Transverse colon (tissue), 4 donors: Measurements from ENCODE around the gene KLHL36. TPM values are rescaled to one million over a fixed set of nuclear protein-coding genes. Genes with fewer than 3 reads are reported as not detected.

Source experiments
- DNase-seq: peaks from one replicate; pipeline ENCODE4 v3.0.0-alpha.2; 2019
- H3K27ac ChIP-seq, 4 donors: fragments of 200-600 bp; sonication (generic); 2 replicates each; pipeline ENCODE4 v1.5.1; 2016 to 2018; ENCODE audit warnings: inconsistent platforms in 4 of 4
- H3K27me3 ChIP-seq: fragments of 200-600 bp; sonication (generic); 2 replicates; pipeline ENCODE4 v1.5.1; 2017; ENCODE audit warnings: inconsistent platforms
- H3K36me3 ChIP-seq, 4 donors: fragments of 200-600 bp; sonication (generic); 2 replicates each; pipeline ENCODE4 v1.5.1; 2017 to 2019; ENCODE audit warnings: inconsistent platforms in 4 of 4
- H3K4me1 ChIP-seq, 4 donors: fragments of 200-600 bp; sonication (generic); 2 replicates each; pipeline ENCODE4 v1.5.1; 2017 to 2020; ENCODE audit warnings: inconsistent platforms in 4 of 4
- H3K4me3 ChIP-seq, 4 donors: fragments of 200-600 bp; sonication (generic); 1 replicate in 1 of 4; 2 replicates in 3 of 4; pipeline versions ENCODE4 v1.5.1 to v1.6.1; 2017 to 2019; ENCODE audit warnings: inconsistent platforms in 4 of 4
- H3K9me3 ChIP-seq, 2 donors: fragments of 200-600 bp; sonication (generic); 2 replicates each; pipeline ENCODE4 v1.5.1; 2017 to 2019; ENCODE audit warnings: inconsistent platforms in 2 of 2
- CTCF ChIP-seq, 5 experiments: fragments of 200-600 bp in 3 of 5; fragments of 450-650 bp in 2 of 5; sonication (generic) in 3 of 5; IDR thresholded peaks; 1 replicate in 2 of 5; 2 replicates in 3 of 5; pipeline ENCODE4 v1.5.1; 2016 to 2017; ENCODE audit warnings: antibody characterized with exemption in 5 of 5, inconsistent platforms in 3 of 5, mild to moderate bottlenecking in 2 of 5, moderate library complexity in 1 of 5
- EP300 ChIP-seq: sonication (generic); formaldehyde crosslinking; IDR thresholded peaks from one replicate; pipeline ENCODE4 v1.6.1; 2017; ENCODE audit warnings: antibody characterized with exemption, low read depth
- POLR2A ChIP-seq: fragments of 450-650 bp; IDR thresholded peaks from one replicate; pipeline ENCODE4 v1.6.1; 2016; ENCODE audit warnings: antibody characterized with exemption, mild to moderate bottlenecking, moderate library complexity
- POLR2AphosphoS5 ChIP-seq, 3 donors: sonication (generic); formaldehyde crosslinking; IDR thresholded peaks; one replicate each; pipeline ENCODE4 v1.6.1; 2016; ENCODE audit warnings: antibody characterized with exemption in 3 of 3
- WGBS, 2 donors: methylation state at CpG; one replicate each; pipeline ENCODE4 v1.1.5; 2018; ENCODE audit warnings: low coverage in 1 of 2; 5-methylcytosine and 5-hydroxymethylcytosine counted together
- in situ Hi-C, 4 donors: fragments of 200-750 bp; cut with MboI; loops; one replicate each; pipeline versions ENCODE4 v1.15.0 to v1.15.1; 2017; ENCODE audit warnings: low sequenced_read_pairs in 3 of 4, low pct_ligation_motif_present in 1 of 4, low pct_unique_long_range_greater_than_20kb in 1 of 4
- intact Hi-C: fragments of 100-400 bp; cut with DNase I; formaldehyde crosslinking; loops from one replicate; pipeline ENCODE4 v1.15.1; 2023; ENCODE audit warnings: low total_unique reads
- total RNA-seq, 4 donors: library from RNA; depleted of rRNA; stranded (reverse); fragments of >200 nt; gene quantifications; one replicate each; pipeline ENCODE4 v1.1.0, GENCODE V29; 2016

KLHL36 gene
- total RNA-seq, 4 donors from 2014 or later, result 38.0 to 75.5 (median 66.7) TPM

DNA sequence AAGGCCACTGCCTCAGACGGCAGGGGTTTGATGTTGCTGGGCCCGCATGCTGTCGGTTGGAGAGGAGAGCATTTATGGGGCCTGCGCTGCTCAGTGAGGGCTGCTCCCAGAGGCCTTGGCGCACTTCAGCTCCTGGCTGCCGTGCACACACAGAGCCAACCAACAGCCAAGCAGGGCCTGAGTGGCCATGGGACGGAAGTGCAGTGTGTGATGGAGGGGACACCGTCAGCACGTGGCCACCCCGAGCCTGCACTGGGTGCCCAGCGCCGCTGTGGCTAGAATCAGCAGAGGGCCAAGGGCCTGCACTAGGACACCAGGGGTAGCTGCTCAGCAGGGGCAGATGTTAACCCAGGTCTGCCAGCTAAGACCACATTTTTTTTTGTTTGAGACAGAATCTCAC, 21.8 kb downstream of the KLHL36 start:
- no peak overlapping the region for H3K4me3 ChIP-seq
- no peaks in the 10 kb centered on the region for H3K9me3 ChIP-seq
- WGBS, 2 donors, result 91 to 92% methylated on average over 2 to 10 of the region's 12 CpGs
- no peaks in the 10 kb centered on the region for H3K27me3 ChIP-seq
- DNase-seq, result no peak
- intact Hi-C loops (loop anchor here (5.0 to 10.0 kb wide), 2 partner anchors 57 to 295 kb away; no protein-coding TSS in a partner anchor), in situ Hi-C loops (no loop called here)
- no peak overlapping the region for H3K27ac ChIP-seq
- no peak for TF ChIP-seq EP300
- TF ChIP-seq CTCF (IDR thresholded peaks at IDR 0.05), result no peak
- no peak for TF ChIP-seq POLR2A
- TF ChIP-seq POLR2AphosphoS5 (IDR thresholded peaks at IDR 0.05), result no peak
- H3K4me1 ChIP-seq, result peaks cover 0 to 3% (median under 1%) of the 10 kb centered on the region in 4 donors
- no peaks in the 10 kb centered on the region for H3K36me3 ChIP-seq

DNA sequence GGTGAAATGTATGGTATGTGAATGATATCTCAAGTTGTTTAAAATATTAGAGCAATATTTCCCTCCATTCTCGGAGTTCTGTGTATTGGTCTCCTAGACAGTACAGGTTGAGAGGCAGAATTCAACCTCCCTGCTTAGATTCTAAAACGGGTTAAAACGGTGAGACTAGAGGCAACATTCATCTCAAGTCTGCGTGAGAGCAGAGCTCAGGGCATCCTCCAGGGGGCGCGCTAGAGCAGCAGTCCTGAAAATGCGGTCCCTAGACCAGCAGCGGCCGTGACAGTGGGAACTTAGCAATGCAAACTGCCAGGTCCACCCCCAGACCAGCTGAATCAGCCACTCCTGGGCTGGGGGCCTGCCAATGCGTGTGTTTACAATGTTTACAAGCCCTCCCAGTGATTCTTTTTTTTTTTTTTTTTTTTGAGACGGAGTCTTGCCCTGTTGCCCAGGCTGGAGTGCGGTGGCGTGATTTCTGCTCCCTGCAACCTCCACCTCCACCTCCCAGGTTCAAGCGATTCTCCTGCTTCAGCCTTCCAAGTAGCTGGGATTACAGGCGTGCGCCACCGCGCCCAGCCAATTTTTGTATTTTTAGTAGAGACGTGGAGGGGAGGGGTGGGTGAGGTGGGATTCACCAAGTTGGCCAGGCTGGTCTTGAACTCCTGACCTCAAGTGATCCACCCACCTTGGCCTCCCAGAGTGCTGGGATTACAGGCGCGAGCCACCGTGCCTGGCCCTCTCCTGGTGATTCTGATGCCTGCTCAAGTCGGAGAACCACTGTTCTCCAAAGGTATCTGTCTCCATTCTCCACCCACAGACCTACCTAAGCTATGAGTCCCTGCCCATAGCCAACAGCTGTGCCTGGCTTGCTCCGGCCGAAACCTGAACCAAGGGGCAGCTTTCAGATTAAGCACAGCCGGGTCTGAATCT, 24.2 kb downstream of the KLHL36 start:
- DNase-seq, result peak; percentile 83
- Histone ChIP-seq H3K27ac (no peak overlapping the region), H3K9me3 (no peaks in the 10 kb centered on the region), H3K4me1 (peaks cover 0 to 3% (median 0%) of the 10 kb centered on the region in 4 donors), H3K4me3 (no peak overlapping the region), H3K36me3 (no peaks in the 10 kb centered on the region), H3K27me3 (no peaks in the 10 kb centered on the region)
- 40 to 54% methylated on average over 4 to 26 of the region's 26 CpGs for WGBS, 2 donors
- TF ChIP-seq EP300 (no peak), POLR2AphosphoS5 (IDR thresholded peaks at IDR 0.05) (no peak), CTCF (IDR thresholded peaks at IDR 0.05) (peak; percentile 90 to 96 (median 94))
- intact Hi-C loops (loop anchor here (5.0 to 10.0 kb wide), 2 partner anchors 55 to 292 kb away; no protein-coding TSS in a partner anchor), in situ Hi-C loops (no loop called here)

GRCh38 chr16:84673203-84673535, 24.9 kb downstream of the KLHL36 start:
- Histone ChIP-seq H3K9me3 (no peaks in the 10 kb centered on the region), H3K4me3 (no peak overlapping the region), H3K27me3 (no peaks in the 10 kb centered on the region), H3K27ac (no peak overlapping the region), H3K36me3 (no peaks in the 10 kb centered on the region), H3K4me1 (peaks cover 0 to 3% (median 0%) of the 10 kb centered on the region in 4 donors)
- DNase-seq, result no peak
- intact Hi-C loops, result loop anchor here (5.0 to 10.0 kb wide), 2 partner anchors 54 to 292 kb away; no protein-coding TSS in a partner anchor
- no peak for TF ChIP-seq POLR2A
- no peak for TF ChIP-seq EP300
- TF ChIP-seq CTCF (IDR thresholded peaks at IDR 0.05), result no peak
- no peak for TF ChIP-seq POLR2AphosphoS5 (IDR thresholded peaks at IDR 0.05)
- WGBS, 2 donors, result 92% methylated on average over 3 of the region's 3 CpGs; no CpG with 5 or more reads in 1 of the 2 donors
- in situ Hi-C loops, result no loop called here

DNA sequence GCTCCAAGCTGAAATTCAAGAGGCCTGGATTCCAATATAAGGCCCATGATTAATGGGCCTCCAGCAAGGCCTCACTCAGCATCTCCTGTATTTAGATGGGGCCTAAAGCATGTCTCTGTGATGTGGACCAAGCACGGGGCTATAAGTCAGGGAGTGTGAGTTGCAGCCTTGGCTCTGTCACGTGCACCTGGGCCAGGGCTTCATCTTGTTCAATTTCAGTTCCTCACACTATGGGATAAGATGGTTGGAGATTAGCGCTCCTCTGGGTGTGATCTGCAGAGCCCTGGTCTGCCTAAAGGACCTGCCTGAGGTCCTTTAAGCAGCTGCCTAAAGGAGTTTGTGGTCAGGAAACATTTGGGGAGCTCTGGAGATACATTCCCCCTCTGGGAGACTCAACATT, 25.2 kb downstream of the KLHL36 start:
- Histone ChIP-seq H3K27me3 (no peaks in the 10 kb centered on the region), H3K4me3 (no peak overlapping the region), H3K9me3 (no peaks in the 10 kb centered on the region), H3K27ac (no peak overlapping the region), H3K4me1 (peaks cover 0 to 3% (median 0%) of the 10 kb centered on the region in 4 donors), H3K36me3 (no peaks in the 10 kb centered on the region)
- in situ Hi-C loops (no loop called here), intact Hi-C loops (loop anchor here (5.0 to 10.0 kb wide), 2 partner anchors 54 to 291 kb away; no protein-coding TSS in a partner anchor)
- no peak for TF ChIP-seq CTCF (IDR thresholded peaks at IDR 0.05)
- 81 to 100% methylated on average over 1 to 3 of the region's 3 CpGs for WGBS, 2 donors
- DNase-seq, result no peak
